ENCODE data around the gene ZCCHC4. TPM values are rescaled to one million over a fixed set of nuclear protein-coding genes. Genes with fewer than 3 reads are reported as not detected.
A peak's percentile ranks its signal among the peaks of the same experiment; 100 is the strongest.

Gene ZCCHC4
- total and polyA plus RNA-seq, 2 donors from 2014 or later: 4.3 to 8.4 TPM

DNA sequence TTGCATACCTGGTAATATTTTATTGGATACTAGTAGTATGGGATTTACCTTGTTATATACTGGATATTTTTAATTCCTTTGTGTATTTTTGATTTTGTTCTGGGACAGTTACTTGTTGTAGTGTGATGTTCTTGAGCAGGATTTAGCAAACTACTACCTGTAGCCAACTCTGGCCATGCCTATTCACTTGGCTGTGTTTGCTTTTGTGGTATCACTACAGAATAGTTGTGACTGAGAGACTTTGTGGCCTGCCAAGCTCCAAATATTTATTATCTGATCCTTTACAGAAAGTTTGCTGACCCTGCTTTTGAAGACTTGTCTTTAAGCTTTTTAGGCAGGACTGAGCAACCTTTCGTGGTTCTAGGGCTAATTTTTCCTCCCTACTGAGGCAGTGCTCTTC is 17.8 kb downstream of the ZCCHC4 start:
- Histone ChIP-seq H3K27ac (ENCODE audit: low read depth in 2 of 2, low read length in 2 of 2) (no peak overlapping the region), H3K36me3 (ENCODE audit: control insufficient read depth in 2 of 3, insufficient read depth in 3 of 3, low read length in 3 of 3) (no peaks in the 10 kb centered on the region), H3K27me3 (ENCODE audit: control insufficient read depth, insufficient read depth, low read length) (no peaks in the 10 kb centered on the region), H3K4me3 (ENCODE audit: low read length in 3 of 3) (no peak overlapping the region), H3K9me3 (ENCODE audit: control insufficient read depth in 2 of 3, insufficient read depth in 1 of 3, low read length in 3 of 3) (no peaks in the 10 kb centered on the region), H3K4me1 (ENCODE audit: control insufficient read depth in 2 of 3, insufficient read depth in 2 of 3, low read depth in 1 of 3, low read length in 3 of 3) (peaks cover 0 to 4% (median 0%) of the 10 kb centered on the region in 3 donors), H3K9ac (ENCODE audit: low read length in 3 of 3) (no peak overlapping the region)
- DNase-seq (no peak), FAIRE-seq (no peak)
- TF ChIP-seq, protein P1, sequence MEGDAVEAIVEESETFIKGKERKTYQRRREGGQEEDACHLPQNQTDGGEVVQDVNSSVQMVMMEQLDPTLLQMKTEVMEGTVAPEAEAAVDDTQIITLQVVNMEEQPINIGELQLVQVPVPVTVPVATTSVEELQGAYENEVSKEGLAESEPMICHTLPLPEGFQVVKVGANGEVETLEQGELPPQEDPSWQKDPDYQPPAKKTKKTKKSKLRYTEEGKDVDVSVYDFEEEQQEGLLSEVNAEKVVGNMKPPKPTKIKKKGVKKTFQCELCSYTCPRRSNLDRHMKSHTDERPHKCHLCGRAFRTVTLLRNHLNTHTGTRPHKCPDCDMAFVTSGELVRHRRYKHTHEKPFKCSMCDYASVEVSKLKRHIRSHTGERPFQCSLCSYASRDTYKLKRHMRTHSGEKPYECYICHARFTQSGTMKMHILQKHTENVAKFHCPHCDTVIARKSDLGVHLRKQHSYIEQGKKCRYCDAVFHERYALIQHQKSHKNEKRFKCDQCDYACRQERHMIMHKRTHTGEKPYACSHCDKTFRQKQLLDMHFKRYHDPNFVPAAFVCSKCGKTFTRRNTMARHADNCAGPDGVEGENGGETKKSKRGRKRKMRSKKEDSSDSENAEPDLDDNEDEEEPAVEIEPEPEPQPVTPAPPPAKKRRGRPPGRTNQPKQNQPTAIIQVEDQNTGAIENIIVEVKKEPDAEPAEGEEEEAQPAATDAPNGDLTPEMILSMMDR (IDR thresholded peaks at IDR 0.05; ENCODE audit: borderline replicate concordance, extremely low read depth, insufficient read depth): no peak
- intact Hi-C loops (cut with DNase I): no loop called here

DNA sequence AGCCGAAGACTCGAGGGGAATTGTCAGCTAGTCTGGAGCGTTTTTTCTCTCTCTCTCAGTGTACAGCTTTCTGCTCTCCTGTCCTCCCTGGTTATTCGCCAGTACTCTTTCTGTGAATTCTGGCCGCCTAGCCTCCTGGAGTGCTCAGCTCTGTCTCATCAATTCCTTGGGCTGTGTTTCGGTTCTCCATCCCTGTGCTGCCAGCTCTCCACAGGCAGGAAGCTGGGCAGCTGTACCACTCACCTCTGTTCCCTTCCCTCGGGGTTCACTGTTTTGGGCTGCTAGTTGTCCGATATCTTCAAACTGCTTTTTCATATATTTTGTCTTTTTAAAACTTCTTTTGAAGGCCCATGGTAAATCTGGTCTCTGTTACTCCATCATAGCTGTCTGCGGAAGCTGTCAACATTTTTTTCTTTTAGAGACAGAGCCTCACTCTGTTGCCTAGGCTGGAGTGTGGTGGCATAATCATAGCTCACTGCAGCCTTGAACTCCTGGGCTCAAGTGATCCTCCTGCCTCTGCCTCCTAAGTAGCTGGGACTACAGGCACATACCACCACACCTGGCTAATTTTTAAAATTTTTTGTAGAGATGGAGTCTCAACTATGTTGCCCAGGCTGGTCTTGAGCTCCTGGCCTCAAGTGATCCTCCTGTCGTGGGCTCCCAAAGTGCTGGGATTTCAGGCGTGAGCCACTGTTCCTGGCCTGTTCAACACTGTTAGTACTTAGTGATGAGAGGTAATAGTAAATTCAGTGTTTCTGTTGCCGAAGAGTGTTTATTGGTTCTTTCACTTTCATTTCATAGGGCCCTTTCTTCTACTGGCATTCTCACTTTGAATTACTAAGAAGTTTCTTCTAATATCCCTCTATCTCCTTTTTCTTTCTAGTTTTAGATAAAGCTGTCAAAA is 18.6 kb downstream of the ZCCHC4 start:
- Histone ChIP-seq H3K9ac (ENCODE audit: low read length in 3 of 3) (no peak overlapping the region), H3K4me3 (ENCODE audit: low read length in 3 of 3) (peak overlapping the region in 1 of 3 donors; percentile 37), H3K36me3 (ENCODE audit: control insufficient read depth in 2 of 3, insufficient read depth in 3 of 3, low read length in 3 of 3) (peaks cover 0 to 3% (median 2%) of the 10 kb centered on the region in 3 donors), H3K4me1 (ENCODE audit: control insufficient read depth in 2 of 3, insufficient read depth in 2 of 3, low read depth in 1 of 3, low read length in 3 of 3) (peaks cover 0 to 4% (median 0%) of the 10 kb centered on the region in 3 donors), H3K9me3 (ENCODE audit: control insufficient read depth in 2 of 3, insufficient read depth in 1 of 3, low read length in 3 of 3) (no peaks in the 10 kb centered on the region), H3K27ac (ENCODE audit: low read depth in 2 of 2, low read length in 2 of 2) (no peak overlapping the region), H3K27me3 (ENCODE audit: control insufficient read depth, insufficient read depth, low read length) (no peaks in the 10 kb centered on the region)
- FAIRE-seq (no peak), DNase-seq (no peak)
- TF ChIP-seq, protein P1 (IDR thresholded peaks at IDR 0.05; ENCODE audit: borderline replicate concordance, extremely low read depth, insufficient read depth): no peak
- intact Hi-C loops (cut with DNase I): no loop called here

DNA sequence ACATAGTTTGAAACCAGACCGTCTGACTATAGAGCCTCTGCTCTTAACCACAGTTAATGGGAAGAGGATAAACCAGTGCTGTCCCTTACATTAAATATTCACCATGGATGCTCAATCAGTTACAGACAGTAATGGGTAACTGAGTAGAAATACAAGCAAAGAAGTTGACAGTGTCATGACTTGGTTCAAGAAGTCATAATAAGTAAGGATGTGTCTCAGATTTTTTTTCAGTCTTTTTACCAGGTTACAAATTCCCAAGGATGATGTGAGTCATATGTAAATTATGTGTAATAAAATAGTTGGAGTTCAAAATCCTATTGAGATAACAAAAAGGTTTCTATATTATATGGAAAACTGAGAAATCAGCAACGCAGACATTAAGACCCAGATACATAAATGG is 31.1 kb downstream of the ZCCHC4 start:
- DNase-seq: peak in 2 of 5 donors; percentile 18 to 46
- Histone ChIP-seq H3K9ac (ENCODE audit: low read length in 3 of 3) (no peak overlapping the region), H3K4me3 (ENCODE audit: low read length in 3 of 3) (no peak overlapping the region), H3K36me3 (ENCODE audit: control insufficient read depth in 2 of 3, insufficient read depth in 3 of 3, low read length in 3 of 3) (no peaks in the 10 kb centered on the region), H3K27ac (ENCODE audit: low read depth in 2 of 2, low read length in 2 of 2) (no peak overlapping the region), H3K27me3 (ENCODE audit: control insufficient read depth, insufficient read depth, low read length) (no peaks in the 10 kb centered on the region), H3K9me3 (ENCODE audit: control insufficient read depth in 2 of 3, insufficient read depth in 1 of 3, low read length in 3 of 3) (no peaks in the 10 kb centered on the region), H3K4me1 (ENCODE audit: control insufficient read depth in 2 of 3, insufficient read depth in 2 of 3, low read depth in 1 of 3, low read length in 3 of 3) (no peaks in the 10 kb centered on the region)
- TF ChIP-seq, protein P1 (IDR thresholded peaks at IDR 0.05; ENCODE audit: borderline replicate concordance, extremely low read depth, insufficient read depth): no peak
- peak; percentile 32 for FAIRE-seq
- intact Hi-C loops (cut with DNase I): no loop called here

Data from kidney (tissue), 14 donors.